Measurements from ENCODE around the gene OR5A2.
"Not testable (repeated sequence)": the region's sequence is repeated elsewhere in the genome, so short reads cannot be mapped to it uniquely, and the experiment has no call there.

OR5A2 gene

DNA sequence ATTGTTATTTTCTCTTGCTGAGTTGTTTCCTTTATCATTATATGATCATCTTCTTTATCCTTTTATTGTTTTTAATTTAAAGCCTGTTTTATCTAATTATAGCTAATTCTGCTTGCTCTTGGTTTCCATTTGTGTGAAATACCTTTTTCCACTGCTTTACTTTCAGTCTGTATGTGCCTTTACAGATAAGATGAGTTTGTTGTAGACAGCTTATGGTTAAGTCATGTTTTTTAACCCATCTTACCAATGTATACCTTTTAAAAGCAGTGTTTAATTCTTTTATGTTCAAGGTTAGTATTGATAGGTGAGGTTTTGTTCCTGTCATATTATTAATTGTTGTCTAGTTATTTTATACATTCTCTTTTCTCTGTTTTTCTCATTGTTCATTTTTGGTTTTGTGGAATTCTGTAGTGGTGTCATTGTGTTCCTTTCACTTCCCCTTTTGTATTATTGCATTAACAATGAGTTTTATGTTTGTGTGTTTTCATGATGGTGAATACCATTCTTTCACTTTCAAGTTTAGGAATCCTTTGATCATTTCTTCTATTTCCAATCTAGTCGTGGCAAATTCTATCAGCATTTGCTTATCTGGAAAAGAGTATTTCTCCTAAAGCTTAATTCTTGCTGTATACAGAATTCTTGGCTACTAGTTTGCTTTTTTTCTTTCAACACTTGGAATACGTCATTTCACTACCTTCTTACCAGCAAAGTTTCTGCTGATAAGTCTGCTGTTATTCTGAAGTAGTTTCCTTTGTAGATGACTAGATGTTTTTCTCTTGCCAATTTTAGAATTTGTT, 45.8 kb downstream of the OR5A2 start:
- no peak for DNase-seq

GRCh38 chr11:59372324-59372723, 53.9 kb downstream of the OR5A2 start:
- DNase-seq: not testable (repeated sequence)

DNA sequence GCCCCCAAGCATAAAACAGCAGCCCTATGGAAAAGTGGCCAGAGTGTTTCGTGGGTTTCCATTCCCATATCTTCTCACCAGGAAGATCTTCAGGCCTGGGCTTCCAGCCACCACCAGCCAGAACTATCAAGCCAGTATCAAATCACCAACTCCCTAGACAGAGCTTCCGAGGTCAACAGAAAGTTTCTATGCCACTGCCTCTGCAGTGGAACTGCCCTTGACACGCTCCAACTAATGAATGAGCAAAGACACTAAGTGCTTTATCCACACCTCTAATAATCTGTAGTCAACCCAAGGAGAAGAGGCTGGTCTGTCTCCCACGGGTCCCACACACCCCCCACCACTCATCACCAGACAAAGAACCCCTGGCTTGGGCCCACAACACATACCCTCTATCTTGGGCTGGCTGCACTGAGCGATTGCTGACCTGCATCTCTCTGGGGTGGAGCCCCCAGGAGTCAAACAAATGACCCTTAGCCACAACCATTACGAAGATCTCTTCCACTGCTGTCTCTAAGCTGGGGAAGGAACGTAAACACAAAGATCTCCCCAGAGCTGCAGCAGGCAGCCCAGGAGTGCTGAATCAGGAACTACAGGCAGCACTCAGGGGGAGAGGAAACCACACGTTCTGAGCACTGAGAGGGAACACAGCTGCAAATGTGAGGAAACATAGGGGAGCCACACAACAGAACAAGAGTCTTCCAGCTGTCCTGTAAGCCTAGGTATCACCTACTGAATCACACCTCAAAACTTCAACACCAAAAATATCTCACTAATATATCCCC, 57.8 kb downstream of the OR5A2 start:
- DNase-seq: no peak

Measured in NCI-H446 treated with DMSO at 0.1 percent for 48 hours (cell line).